Right atrium auricular region (tissue), 2 donors: ENCODE measurements around the gene GJD3. TPM values are rescaled to one million over a fixed set of nuclear protein-coding genes. Genes with fewer than 3 reads are reported as not detected.

Source experiments
- DNase-seq: peaks from one replicate; pipeline ENCODE4 v3.0.0-alpha.2; 2019; ENCODE audit warnings: low spot score
- H3K27ac ChIP-seq, 2 donors: fragments of 200-600 bp; sonication (generic); 1 replicate in 1 of 2; 2 replicates in 1 of 2; pipeline ENCODE4 v1.5.1; 2016 to 2019
- H3K27me3 ChIP-seq, 2 donors: fragments of 200-600 bp; sonication (generic); one replicate each; pipeline versions ENCODE4 v1.5.1 to v1.6.0; 2017 to 2019
- H3K36me3 ChIP-seq: fragments of 200-600 bp; sonication (generic); one replicate; pipeline ENCODE4 v1.5.1; 2016
- H3K4me1 ChIP-seq, 2 donors: fragments of 200-600 bp; sonication (generic); one replicate each; pipeline versions ENCODE4 v1.5.1 to v1.6.0; 2017 to 2019
- H3K4me3 ChIP-seq, 2 donors: fragments of 200-600 bp; sonication (generic); 1 replicate in 1 of 2; 2 replicates in 1 of 2; pipeline ENCODE4 v1.5.1; 2017 to 2019; ENCODE audit warnings: mild to moderate bottlenecking in 1 of 2, moderate library complexity in 1 of 2
- H3K9me3 ChIP-seq, 2 donors: fragments of 200-600 bp; sonication (generic); one replicate each; pipeline ENCODE4 v1.5.1; 2019
- total RNA-seq, 2 donors: library from RNA; depleted of rRNA; stranded (reverse); fragments of >200 nt; gene quantifications; one replicate each; pipeline ENCODE4 v1.1.0, GENCODE V29; 2016
- TF ChIP-seq, protein P1 (sequence below), 2 donors: fragments of 200-600 bp; sonication (generic); IDR thresholded peaks; one replicate each; pipeline ENCODE4 v1.5.1; 2019; ENCODE audit warnings: antibody characterized with exemption in 2 of 2

GJD3 gene
- total RNA-seq, 2 donors from 2014 or later, result 1.6 TPM; not detected in 1

DNA sequence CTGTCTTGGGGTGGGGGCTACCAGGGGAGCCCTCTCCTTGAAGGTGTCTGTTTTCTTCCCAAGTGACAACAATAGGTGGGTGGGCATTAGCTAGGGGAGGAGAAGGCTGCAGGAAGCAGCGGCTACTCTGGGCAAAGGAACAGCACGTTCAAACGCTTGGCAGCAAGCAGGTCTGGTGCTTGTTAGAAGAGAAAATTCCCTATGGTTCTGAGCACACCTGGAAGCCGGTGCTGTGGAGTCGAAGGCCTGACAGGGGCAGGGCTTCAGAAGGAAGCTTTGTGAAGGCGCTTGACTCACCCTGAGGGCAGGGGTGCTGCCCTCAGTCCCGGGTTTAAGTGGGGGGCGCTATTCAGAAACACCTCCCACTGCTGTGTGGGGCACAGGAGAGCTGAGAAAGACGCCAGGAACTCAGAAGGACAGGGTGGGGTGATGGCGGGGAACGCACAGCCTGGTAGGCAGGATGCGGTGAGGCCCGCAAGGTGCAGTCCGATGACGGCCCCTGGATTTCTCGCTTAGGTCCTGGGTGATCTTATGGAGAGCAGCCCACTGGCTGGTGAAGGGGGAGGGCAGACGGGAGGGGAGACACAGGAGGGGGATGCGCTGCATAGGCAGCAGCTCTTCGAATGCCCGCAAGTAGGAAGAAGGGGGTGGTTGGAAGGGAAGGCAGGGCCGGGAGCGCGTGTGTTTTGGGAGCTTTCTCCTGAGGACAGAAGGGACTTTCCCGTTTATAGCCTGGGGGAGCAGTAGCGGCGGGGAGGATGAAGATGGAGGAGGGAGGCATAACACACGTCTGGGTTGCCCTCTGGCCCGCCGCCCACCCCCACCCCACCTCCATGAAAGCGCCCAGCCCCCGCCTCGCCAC lies 3.2 kb downstream of the GJD3 start:
- DNase-seq, result no peak
- Histone ChIP-seq H3K36me3 (peaks cover 7% of the 10 kb centered on the region), H3K27ac (no peak overlapping the region), H3K4me1 (peaks cover 0 to 15% of the 10 kb centered on the region in 2 donors), H3K27me3 (no peaks in the 10 kb centered on the region), H3K4me3 (no peak overlapping the region), H3K9me3 (no peaks in the 10 kb centered on the region)
- TF ChIP-seq, protein P1, sequence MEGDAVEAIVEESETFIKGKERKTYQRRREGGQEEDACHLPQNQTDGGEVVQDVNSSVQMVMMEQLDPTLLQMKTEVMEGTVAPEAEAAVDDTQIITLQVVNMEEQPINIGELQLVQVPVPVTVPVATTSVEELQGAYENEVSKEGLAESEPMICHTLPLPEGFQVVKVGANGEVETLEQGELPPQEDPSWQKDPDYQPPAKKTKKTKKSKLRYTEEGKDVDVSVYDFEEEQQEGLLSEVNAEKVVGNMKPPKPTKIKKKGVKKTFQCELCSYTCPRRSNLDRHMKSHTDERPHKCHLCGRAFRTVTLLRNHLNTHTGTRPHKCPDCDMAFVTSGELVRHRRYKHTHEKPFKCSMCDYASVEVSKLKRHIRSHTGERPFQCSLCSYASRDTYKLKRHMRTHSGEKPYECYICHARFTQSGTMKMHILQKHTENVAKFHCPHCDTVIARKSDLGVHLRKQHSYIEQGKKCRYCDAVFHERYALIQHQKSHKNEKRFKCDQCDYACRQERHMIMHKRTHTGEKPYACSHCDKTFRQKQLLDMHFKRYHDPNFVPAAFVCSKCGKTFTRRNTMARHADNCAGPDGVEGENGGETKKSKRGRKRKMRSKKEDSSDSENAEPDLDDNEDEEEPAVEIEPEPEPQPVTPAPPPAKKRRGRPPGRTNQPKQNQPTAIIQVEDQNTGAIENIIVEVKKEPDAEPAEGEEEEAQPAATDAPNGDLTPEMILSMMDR (IDR thresholded peaks at IDR 0.05), result no peak

DNA sequence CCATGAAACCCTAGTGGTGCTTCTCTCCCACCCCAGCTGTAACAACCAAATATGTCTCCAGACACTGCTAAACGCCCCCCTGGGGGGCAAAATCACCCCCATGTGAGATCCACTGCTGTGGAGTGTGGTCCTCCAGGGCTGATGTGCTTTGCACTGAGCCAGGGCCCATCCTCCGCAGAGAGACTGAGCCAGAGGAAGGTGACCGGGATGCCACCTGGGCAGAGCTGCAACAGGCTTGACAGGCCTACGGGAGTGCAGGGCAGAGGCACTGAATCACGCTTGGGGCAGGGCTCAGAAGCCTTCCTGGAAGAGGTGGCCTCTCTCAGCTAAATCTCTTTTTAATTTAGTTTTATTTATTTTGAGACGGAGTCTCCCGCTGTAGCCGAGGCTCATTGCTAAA lies 4.4 kb downstream of the GJD3 start:
- H3K4me3 ChIP-seq, result no peak overlapping the region
- TF ChIP-seq, protein P1 (IDR thresholded peaks at IDR 0.05), result no peak
- no peak for DNase-seq
- H3K4me1 ChIP-seq, result peaks cover 0 to 28% of the 10 kb centered on the region in 2 donors
- peaks cover 17% of the 10 kb centered on the region for H3K36me3 ChIP-seq
- H3K9me3 ChIP-seq, result no peaks in the 10 kb centered on the region
- H3K27ac ChIP-seq, result no peak overlapping the region
- H3K27me3 ChIP-seq, result no peaks in the 10 kb centered on the region

DNA sequence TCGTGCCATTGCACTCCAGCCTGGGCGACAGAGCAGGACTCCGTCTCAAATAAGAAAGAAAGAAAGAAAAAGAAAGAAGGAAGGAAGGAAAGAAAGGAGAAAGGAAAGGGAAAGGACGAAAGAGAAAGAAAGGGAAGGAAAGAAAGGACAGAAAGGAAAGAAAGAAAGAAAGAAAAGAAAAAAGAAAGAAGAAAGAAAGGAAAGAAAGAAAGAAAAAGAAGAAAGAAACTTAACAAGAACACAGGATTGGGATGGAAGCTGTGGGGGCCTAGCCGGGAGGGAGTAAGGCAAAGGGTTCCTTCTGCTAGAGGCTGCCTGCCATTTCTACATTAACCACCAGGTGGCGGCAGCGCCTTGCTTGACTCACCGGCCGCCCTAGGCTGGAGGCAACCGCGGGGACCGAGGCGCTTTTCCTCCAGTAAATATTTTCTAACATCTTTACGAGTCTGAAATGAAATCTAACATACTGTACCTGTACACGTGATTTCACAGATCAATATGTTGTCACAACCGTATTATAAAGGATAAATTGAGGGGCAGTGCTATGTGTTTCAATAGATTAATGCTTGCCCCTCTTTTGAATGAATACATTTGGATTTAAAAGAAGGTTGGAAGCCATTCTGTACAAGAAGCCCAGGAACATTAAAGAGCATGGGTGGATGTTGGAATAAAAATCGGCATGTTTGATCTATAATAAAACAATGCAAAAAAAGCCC lies 6.1 kb downstream of the GJD3 start:
- Histone ChIP-seq H3K27me3 (no peaks in the 10 kb centered on the region), H3K27ac (peak overlapping the region in 1 of 2 donors; percentile 50), H3K4me3 (no peak overlapping the region), H3K4me1 (peaks cover 0 to 25% of the 10 kb centered on the region in 2 donors), H3K36me3 (peaks cover 31% of the 10 kb centered on the region), H3K9me3 (no peaks in the 10 kb centered on the region)
- peak; percentile 95 for DNase-seq
- TF ChIP-seq, protein P1 (IDR thresholded peaks at IDR 0.05), result peak; percentile 96 to 99

DNA sequence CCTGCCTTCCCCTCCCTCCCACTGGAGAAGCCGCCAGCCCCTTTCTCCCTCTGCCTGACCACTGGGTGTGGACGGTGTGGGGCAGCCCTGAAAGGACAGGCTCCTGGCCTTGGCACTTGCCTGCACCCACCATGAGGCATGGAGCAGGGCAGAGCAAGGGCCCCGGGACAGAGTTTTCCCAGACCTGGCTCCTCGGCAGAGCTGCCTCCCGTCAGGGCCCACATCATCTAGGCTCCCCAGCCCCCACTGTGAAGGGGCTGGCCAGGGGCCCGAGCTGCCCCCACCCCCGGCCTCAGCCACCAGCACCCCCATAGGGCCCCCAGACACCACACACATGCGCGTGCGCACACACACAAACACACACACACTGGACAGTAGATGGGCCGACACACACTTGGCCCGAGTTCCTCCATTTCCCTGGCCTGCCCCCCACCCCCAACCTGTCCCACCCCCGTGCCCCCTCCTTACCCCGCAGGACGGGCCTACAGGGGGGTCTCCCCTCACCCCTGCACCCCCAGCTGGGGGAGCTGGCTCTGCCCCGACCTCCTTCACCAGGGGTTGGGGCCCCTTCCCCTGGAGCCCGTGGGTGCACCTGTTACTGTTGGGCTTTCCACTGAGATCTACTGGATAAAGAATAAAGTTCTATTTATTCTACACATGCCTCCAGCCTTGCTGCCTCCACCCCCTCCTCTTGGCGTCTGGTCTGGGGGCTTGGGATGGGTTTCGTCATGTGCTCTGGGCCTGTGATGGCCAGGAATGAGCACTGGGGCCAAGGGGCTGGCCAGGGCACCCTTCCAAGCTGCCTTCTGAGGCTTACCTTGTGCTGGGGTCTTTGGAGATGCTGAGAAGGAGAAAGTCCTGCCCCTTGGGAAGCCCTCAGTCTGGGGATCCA lies 7.3 kb downstream of the GJD3 start:
- no peaks in the 10 kb centered on the region for H3K27me3 ChIP-seq
- H3K27ac ChIP-seq, result peak overlapping the region; percentile 27 to 52
- H3K36me3 ChIP-seq, result peaks cover 41% of the 10 kb centered on the region
- H3K4me3 ChIP-seq, result no peak overlapping the region
- peaks cover 0 to 23% of the 10 kb centered on the region in 2 donors for H3K4me1 ChIP-seq
- DNase-seq, result no peak
- TF ChIP-seq, protein P1 (IDR thresholded peaks at IDR 0.05), result no peak
- H3K9me3 ChIP-seq, result no peaks in the 10 kb centered on the region
